Measurements from ENCODE around the gene ATPAF1. TPM values are rescaled to one million over a fixed set of nuclear protein-coding genes. Genes with fewer than 3 reads are reported as not detected.

ATPAF1 gene
- total RNA-seq, 6 experiments from 2014 or later: 32.7 to 42.9 (median 41.5) TPM

- no peak for TF ChIP-seq CTCF (IDR thresholded peaks at IDR 0.05)
- Mint-ChIP-seq H3K4me3 (no peak overlapping the region), H3K27me3 (ENCODE audit: insufficient read depth) (no peaks in the 10 kb centered on the region; the same call in 1 of the 2 replicates), H3K4me1 (ENCODE audit: low read depth) (peaks cover 63% of the 10 kb centered on the region), H3K9me3 (no peaks in the 10 kb centered on the region), H3K36me3 (ENCODE audit: low read depth) (no peaks in the 10 kb centered on the region), H3K27ac (peak overlapping the region; percentile 94; the same call in 1 of the 2 replicates)
- DNase-seq: no peak
Measured at GRCh38 chr1:46617833-46618232, 50.3 kb downstream of the ATPAF1 start.

GRCh38 chr1:46617108-46617800 is 50.9 kb downstream of the ATPAF1 start:
- Mint-ChIP-seq H3K36me3 (ENCODE audit: low read depth) (no peaks in the 10 kb centered on the region), H3K4me3 (peak overlapping the region; percentile 93), H3K27me3 (ENCODE audit: insufficient read depth) (no peaks in the 10 kb centered on the region; the same call in 1 of the 2 replicates), H3K27ac (peak overlapping the region; percentile 94), H3K9me3 (no peaks in the 10 kb centered on the region), H3K4me1 (ENCODE audit: low read depth) (peaks cover 58% of the 10 kb centered on the region)
- TF ChIP-seq CTCF (IDR thresholded peaks at IDR 0.05): no peak
- DNase-seq: no peak

- Mint-ChIP-seq H3K36me3 (ENCODE audit: low read depth) (no peaks in the 10 kb centered on the region; the same call in 1 of the 2 replicates), H3K9me3 (no peaks in the 10 kb centered on the region), H3K27ac (peak within 1 kb of the TSS; percentile 94), H3K27me3 (ENCODE audit: insufficient read depth) (no peaks in the 10 kb centered on the region; the same call in 1 of the 2 replicates), H3K4me3 (peak within 1 kb of the TSS; percentile 93), H3K4me1 (ENCODE audit: low read depth) (peaks cover 55% of the 10 kb centered on the region)
- DNase-seq: peak; percentile 67
- 0 out of 2 replicates have a peak, but pooled peaks have one; percentile 10 for TF ChIP-seq CTCF (IDR thresholded peaks at IDR 0.05)
Measured at GRCh38 chr1:46616277-46617107, 51.7 kb downstream of the ATPAF1 start, which contains the start of gene MOB3C. Gene MOB3C, minus strand, starts transcription at chr1:46616811. Its CDS starts 3,490 bp downstream, at chr1:46613321.

GRCh38 chr1:46615735-46616134 is 52.4 kb downstream of the ATPAF1 start:
- Mint-ChIP-seq H3K36me3 (ENCODE audit: low read depth) (no peaks in the 10 kb centered on the region; the same call in 1 of the 2 replicates), H3K27me3 (ENCODE audit: insufficient read depth) (no peaks in the 10 kb centered on the region; the same call in 1 of the 2 replicates), H3K4me1 (ENCODE audit: low read depth) (peaks cover 54% of the 10 kb centered on the region), H3K4me3 (peak overlapping the region; percentile 93), H3K9me3 (no peaks in the 10 kb centered on the region), H3K27ac (peak overlapping the region; percentile 94)
- no peak for TF ChIP-seq CTCF (IDR thresholded peaks at IDR 0.05)
- DNase-seq: no peak

- Mint-ChIP-seq H3K36me3 (ENCODE audit: low read depth) (peaks cover 6% of the 10 kb centered on the region), H3K4me1 (ENCODE audit: low read depth) (peaks cover 54% of the 10 kb centered on the region), H3K27ac (peak overlapping the region; percentile 94; the same call in 1 of the 2 replicates), H3K4me3 (peak overlapping the region; percentile 93), H3K27me3 (ENCODE audit: insufficient read depth) (no peaks in the 10 kb centered on the region; the same call in 1 of the 2 replicates), H3K9me3 (no peaks in the 10 kb centered on the region)
- no peak for TF ChIP-seq CTCF (IDR thresholded peaks at IDR 0.05)
- DNase-seq: no peak
Measured at GRCh38 chr1:46615088-46615487, 53.1 kb downstream of the ATPAF1 start.

All from HFFc6 (cell line).